SW 1271 (cell line): ENCODE measurements around the gene ZC3H7A.
"Not testable (repeated sequence)": the region's sequence is repeated elsewhere in the genome, so short reads cannot be mapped to it uniquely, and the experiment has no call there.

Source experiments
- DNase-seq, 2 experiments: peaks; one replicate each; lab custom pipeline; 2025; lab: John Stamatoyannopoulos, UW

The ZC3H7A gene

GRCh38 chr16:11799509-11800381 lies 2.7 kb upstream of the ZC3H7A start:
- no peak for DNase-seq

- DNase-seq: no peak
Observed at GRCh38 chr16:11799017-11799381, 1.9 kb upstream of the ZC3H7A start.

GRCh38 chr16:11797957-11798299 lies 870 bp upstream of the ZC3H7A start:
- peak in 1 of 2 experiments; percentile 10 for DNase-seq

- DNase-seq: peak in 1 of 2 experiments; percentile 6
Observed at GRCh38 chr16:11796227-11797165, 562 bp downstream of the ZC3H7A start.

- DNase-seq: no peak
Observed at GRCh38 chr16:11795887-11796226, 1.2 kb downstream of the ZC3H7A start.

GRCh38 chr16:11794996-11795886 lies 1.8 kb downstream of the ZC3H7A start:
- DNase-seq: no peak

- DNase-seq: no peak
Observed at GRCh38 chr16:11794447-11794846, 2.6 kb downstream of the ZC3H7A start.

GRCh38 chr16:11793840-11794239 lies 3.2 kb downstream of the ZC3H7A start:
- DNase-seq: no peak

- DNase-seq: no peak
Observed at GRCh38 chr16:11792410-11793241, 4.4 kb downstream of the ZC3H7A start.

GRCh38 chr16:11791144-11791828 lies 5.8 kb downstream of the ZC3H7A start:
- DNase-seq: no peak

GRCh38 chr16:11788914-11789313 lies 8.1 kb downstream of the ZC3H7A start:
- no peak for DNase-seq

GRCh38 chr16:11784980-11785599 lies 12.0 kb downstream of the ZC3H7A start:
- DNase-seq: not testable (repeated sequence)

- DNase-seq: not testable (repeated sequence)
Observed at GRCh38 chr16:11784381-11784780, 12.7 kb downstream of the ZC3H7A start.

GRCh38 chr16:11784038-11784369 lies 13.1 kb downstream of the ZC3H7A start:
- DNase-seq: no peak

GRCh38 chr16:11783319-11784037 lies 13.6 kb downstream of the ZC3H7A start:
- peak in 1 of 2 experiments; percentile 65 for DNase-seq

- no peak for DNase-seq
Observed at GRCh38 chr16:11781773-11782172, 15.3 kb downstream of the ZC3H7A start.

GRCh38 chr16:11780991-11781680 lies 15.9 kb downstream of the ZC3H7A start:
- DNase-seq: no peak

- DNase-seq: no peak
Observed at GRCh38 chr16:11779074-11779473, 18.0 kb downstream of the ZC3H7A start.
